HepG2 (cell line): ENCODE measurements around the gene WIPF2. TPM values are rescaled to one million over a fixed set of nuclear protein-coding genes. Genes with fewer than 3 reads are reported as not detected.

Source experiments
- CC2D1A ChIP-seq: sonication (generic); formaldehyde crosslinking; IDR thresholded peaks from 2 replicates; pipeline ENCODE4 v1.8.1; 2023; ENCODE audit warnings: mild to moderate bottlenecking, missing genetic modification reagents
- CREB1 ChIP-seq, 2 experiments: fragments of 450-650 bp in 1 of 2; IDR thresholded peaks; 2 replicates each; pipeline ENCODE4 v1.6.1; 2016 to 2017; ENCODE audit warnings: control low read depth in 1 of 2, mild to moderate bottlenecking in 1 of 2, missing compliant biosample characterization in 1 of 2, missing genetic modification characterization in 1 of 2
- FOXK2 ChIP-seq: fragments of 450-650 bp; IDR thresholded peaks from 2 replicates; pipeline ENCODE4 v1.6.1; 2016
- FOXM1 ChIP-seq: sonication (generic); formaldehyde crosslinking; IDR thresholded peaks from 2 replicates; pipeline ENCODE4 v1.5.0; 2020; ENCODE audit warnings: missing genetic modification reagents
- NCOA5 ChIP-seq: sonication (generic); formaldehyde crosslinking; IDR thresholded peaks from 2 replicates; pipeline ENCODE4 v1.4.0; 2020; ENCODE audit warnings: missing genetic modification reagents
- NFE2L1 ChIP-seq: sonication (generic); formaldehyde crosslinking; IDR thresholded peaks from 2 replicates; pipeline ENCODE4 v1.4.0; 2020; ENCODE audit warnings: missing genetic modification reagents, mild to moderate bottlenecking, borderline replicate concordance
- NR0B2 ChIP-seq: sonication (generic); formaldehyde crosslinking; IDR thresholded peaks from 2 replicates; pipeline ENCODE4 v1.4.0; 2020; ENCODE audit warnings: mild to moderate bottlenecking, missing genetic modification reagents
- TFDP1 ChIP-seq: IDR thresholded peaks from 2 replicates; pipeline ENCODE4 v1.6.1; 2016; ENCODE audit warnings: missing compliant biosample characterization, missing genetic modification reagents, borderline replicate concordance
- ZNF124 ChIP-seq: sonication (generic); formaldehyde crosslinking; IDR thresholded peaks from 2 replicates; pipeline ENCODE4 v1.4.0; 2020; ENCODE audit warnings: missing genetic modification reagents
- ZNF230 ChIP-seq: sonication (generic); formaldehyde crosslinking; IDR thresholded peaks from 2 replicates; pipeline ENCODE4 v1.4.0; 2020; ENCODE audit warnings: mild to moderate bottlenecking, missing genetic modification reagents
- ZNF281 ChIP-seq: sonication (generic); formaldehyde crosslinking; IDR thresholded peaks from 2 replicates; pipeline ENCODE4 v1.4.0; 2020; ENCODE audit warnings: missing genetic modification reagents, borderline replicate concordance
- ZNF558 ChIP-seq: sonication (generic); formaldehyde crosslinking; IDR thresholded peaks from 2 replicates; pipeline ENCODE4 v1.9.0; 2022; ENCODE audit warnings: mild to moderate bottlenecking, missing genetic modification reagents, borderline replicate concordance
- ZNF652 ChIP-seq: IDR thresholded peaks from 2 replicates; pipeline ENCODE4 v1.6.1; 2016; ENCODE audit warnings: low read depth, borderline replicate concordance
- polyA plus RNA-seq, 8 experiments: library from polyadenylated mRNA; depleted of rRNA in 3 of 8; stranded (reverse) in 7 of 8; unstranded in 1 of 8; fragments of >200 nt; fragmentation: Illumina TruSeq in 4 of 8; extraction: Trizol in 4 of 8; gene quantifications; 2 replicates each; pipeline versions ENCODE4 v1.2.1 to v1.2.3, GENCODE V29; 2011 to 2016; ENCODE audit warnings: low read depth in 4 of 8, missing spikeins in 1 of 8, mixed read lengths in 1 of 8; ENCODE audit not compliant: insufficient read depth in 1 of 8
- total RNA-seq, 5 experiments: library from RNA; depleted of rRNA; stranded (reverse); fragments of >200 nt; fragmentation: Illumina TruSeq; extraction: Trizol; gene quantifications; 2 replicates each; pipeline ENCODE4 v1.2.3, GENCODE V29; 2016; ENCODE audit warnings: low read depth in 1 of 5
- TF ChIP-seq, protein P1 (sequence below): sonication (generic); formaldehyde crosslinking; IDR thresholded peaks from 2 replicates; pipeline ENCODE4 v1.4.0; 2020; ENCODE audit warnings: missing genetic modification reagents
- TF ChIP-seq, protein P2 (sequence below): fragments of 450-650 bp; IDR thresholded peaks from 2 replicates; pipeline ENCODE4 v1.6.1; 2016

WIPF2 gene
- total and polyA plus RNA-seq, 2 of the 13 experiments (the other 11 are each of a cell fraction or from before 2014, with no cell fraction given) = 7.2 to 10.8 TPM

DNA sequence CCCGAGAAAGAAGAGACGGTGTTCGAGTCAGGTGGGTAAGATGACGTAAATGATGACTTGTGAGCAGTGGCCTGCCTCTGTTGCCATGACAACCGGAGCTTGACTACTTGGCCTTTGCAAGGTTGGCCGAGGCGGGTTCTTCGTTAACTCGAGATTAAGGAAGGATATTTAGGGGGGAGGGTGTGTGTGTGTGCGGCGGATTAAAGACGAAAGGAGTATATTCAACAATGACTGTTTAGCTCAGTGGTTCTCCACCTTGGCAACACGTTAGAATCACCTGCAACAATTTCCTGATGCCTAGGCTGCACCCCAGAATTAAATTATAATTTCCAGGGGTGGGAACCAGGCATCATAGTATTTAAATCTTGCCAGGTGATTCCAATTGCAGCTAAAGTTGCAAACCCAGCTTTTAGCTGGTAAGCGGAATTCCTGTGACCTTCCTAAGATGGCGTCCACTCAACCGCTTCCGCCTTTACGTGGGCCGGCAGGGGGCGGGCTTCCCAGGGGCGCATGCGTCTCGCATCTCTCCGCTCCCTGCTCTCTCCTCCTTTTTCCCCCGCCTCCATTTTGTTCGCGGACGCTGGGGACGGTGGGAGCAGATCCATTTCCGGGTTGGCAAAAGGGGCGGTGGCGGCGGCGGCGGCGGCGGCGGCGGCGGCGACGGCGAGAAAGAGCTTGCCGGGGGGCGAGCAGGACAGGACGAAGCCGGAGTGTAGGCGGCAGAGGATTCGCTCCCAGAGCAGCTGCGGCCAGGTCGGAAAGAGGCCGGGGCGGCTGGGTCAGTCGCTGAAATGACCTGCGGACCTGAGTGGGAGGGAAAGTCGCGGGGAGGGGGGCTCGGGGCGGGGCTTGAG, at the start of gene WIPF2 (continued):
- TF ChIP-seq CREB1 (IDR thresholded peaks at IDR 0.05) = peak; percentile 50
- TF ChIP-seq CREB1 (CRISPR knock-in tag; IDR thresholded peaks at IDR 0.05) = peak; percentile 86
- TF ChIP-seq CC2D1A (CRISPR knock-in tag) = no peak
- TF ChIP-seq NFE2L1 (CRISPR knock-in tag) = no peak
- peak; percentile 50; the same call in 1 of the 2 replicates for TF ChIP-seq NR0B2
- TF ChIP-seq ZNF124 = no peak
- no peak for TF ChIP-seq FOXM1
- TF ChIP-seq ZNF230 (CRISPR knock-in tag) = peak; percentile 66; the same call in 1 of the 2 replicates
- TF ChIP-seq, protein P1, sequence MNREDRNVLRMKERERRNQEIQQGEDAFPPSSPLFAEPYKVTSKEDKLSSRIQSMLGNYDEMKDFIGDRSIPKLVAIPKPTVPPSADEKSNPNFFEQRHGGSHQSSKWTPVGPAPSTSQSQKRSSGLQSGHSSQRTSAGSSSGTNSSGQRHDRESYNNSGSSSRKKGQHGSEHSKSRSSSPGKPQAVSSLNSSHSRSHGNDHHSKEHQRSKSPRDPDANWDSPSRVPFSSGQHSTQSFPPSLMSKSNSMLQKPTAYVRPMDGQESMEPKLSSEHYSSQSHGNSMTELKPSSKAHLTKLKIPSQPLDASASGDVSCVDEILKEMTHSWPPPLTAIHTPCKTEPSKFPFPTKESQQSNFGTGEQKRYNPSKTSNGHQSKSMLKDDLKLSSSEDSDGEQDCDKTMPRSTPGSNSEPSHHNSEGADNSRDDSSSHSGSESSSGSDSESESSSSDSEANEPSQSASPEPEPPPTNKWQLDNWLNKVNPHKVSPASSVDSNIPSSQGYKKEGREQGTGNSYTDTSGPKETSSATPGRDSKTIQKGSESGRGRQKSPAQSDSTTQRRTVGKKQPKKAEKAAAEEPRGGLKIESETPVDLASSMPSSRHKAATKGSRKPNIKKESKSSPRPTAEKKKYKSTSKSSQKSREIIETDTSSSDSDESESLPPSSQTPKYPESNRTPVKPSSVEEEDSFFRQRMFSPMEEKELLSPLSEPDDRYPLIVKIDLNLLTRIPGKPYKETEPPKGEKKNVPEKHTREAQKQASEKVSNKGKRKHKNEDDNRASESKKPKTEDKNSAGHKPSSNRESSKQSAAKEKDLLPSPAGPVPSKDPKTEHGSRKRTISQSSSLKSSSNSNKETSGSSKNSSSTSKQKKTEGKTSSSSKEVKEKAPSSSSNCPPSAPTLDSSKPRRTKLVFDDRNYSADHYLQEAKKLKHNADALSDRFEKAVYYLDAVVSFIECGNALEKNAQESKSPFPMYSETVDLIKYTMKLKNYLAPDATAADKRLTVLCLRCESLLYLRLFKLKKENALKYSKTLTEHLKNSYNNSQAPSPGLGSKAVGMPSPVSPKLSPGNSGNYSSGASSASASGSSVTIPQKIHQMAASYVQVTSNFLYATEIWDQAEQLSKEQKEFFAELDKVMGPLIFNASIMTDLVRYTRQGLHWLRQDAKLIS = no peak
- TF ChIP-seq ZNF652 = no peak
- no peak for TF ChIP-seq NCOA5 (CRISPR knock-in tag)
- no peak; the same call in 1 of the 2 replicates for TF ChIP-seq ZNF558 (CRISPR knock-in tag)
- TF ChIP-seq FOXK2 = no peak
- TF ChIP-seq ZNF281 (CRISPR knock-in tag) = no peak
- peak; percentile 59 for TF ChIP-seq TFDP1 (CRISPR knock-in tag)
- TF ChIP-seq, protein P2, sequence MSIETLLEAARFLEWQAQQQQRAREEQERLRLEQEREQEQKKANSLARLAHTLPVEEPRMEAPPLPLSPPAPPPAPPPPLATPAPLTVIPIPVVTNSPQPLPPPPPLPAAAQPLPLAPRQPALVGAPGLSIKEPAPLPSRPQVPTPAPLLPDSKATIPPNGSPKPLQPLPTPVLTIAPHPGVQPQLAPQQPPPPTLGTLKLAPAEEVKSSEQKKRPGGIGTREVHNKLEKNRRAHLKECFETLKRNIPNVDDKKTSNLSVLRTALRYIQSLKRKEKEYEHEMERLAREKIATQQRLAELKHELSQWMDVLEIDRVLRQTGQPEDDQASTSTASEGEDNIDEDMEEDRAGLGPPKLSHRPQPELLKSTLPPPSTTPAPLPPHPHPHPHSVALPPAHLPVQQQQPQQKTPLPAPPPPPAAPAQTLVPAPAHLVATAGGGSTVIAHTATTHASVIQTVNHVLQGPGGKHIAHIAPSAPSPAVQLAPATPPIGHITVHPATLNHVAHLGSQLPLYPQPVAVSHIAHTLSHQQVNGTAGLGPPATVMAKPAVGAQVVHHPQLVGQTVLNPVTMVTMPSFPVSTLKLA = 0 out of 2 replicates have a peak, but pooled peaks have one; percentile 19
